ENCODE results near the gene ZNF10. TPM values are rescaled to one million over a fixed set of nuclear protein-coding genes. Genes with fewer than 3 reads are reported as not detected.

Gene ZNF10
- total and polyA plus RNA-seq, 2 of the 8 experiments (the other 6 are each of a cell fraction or from before 2014, with no cell fraction given): 5.2 to 11.9 TPM

- 95% methylated on average over 1 of the region's 1 CpG; no CpG with 5 or more reads in 1 of the 2 experiments for WGBS, 2 experiments (ENCODE audit: extremely low coverage in 1 of 2, insufficient coverage in 1 of 2, insufficient read length in 1 of 2, insufficient replicate concordance in 2 of 2, low coverage in 1 of 2, low lambda C conversion rate in 2 of 2, missing lambda C conversion rate in 1 of 2)
- Histone ChIP-seq H4K91ac (replicated peaks; ENCODE audit: insufficient read length, low read length) (no peak overlapping the region), H4K20me1 (replicated peaks in 1 of 2; ENCODE audit: control insufficient read depth in 1 of 2, insufficient read depth in 2 of 2, low read length in 2 of 2) (no peaks in the 10 kb centered on the region), H3K9me3 (ENCODE audit: insufficient read depth in 2 of 2, low read depth in 1 of 2, low read length in 1 of 2) (peaks cover 76% of the 10 kb centered on the region in 2 experiments), H2AK5ac (ENCODE audit: low read depth, low read length) (no peak overlapping the region), H3K27me3 (replicated peaks in 1 of 4; ENCODE audit: control insufficient read depth in 3 of 4, extremely low read depth in 1 of 4, insufficient read depth in 3 of 4, low read length in 3 of 4) (no peaks in the 10 kb centered on the region), H3K36me3 (ENCODE audit: control insufficient read depth in 2 of 4, insufficient read depth in 4 of 4, low read length in 3 of 4) (peaks cover 2 to 47% (median 21%) of the 10 kb centered on the region in 4 experiments; a peak in 7 of 8 replicates), H2AFZ (ENCODE audit: low read length) (no peak overlapping the region), H4K8ac (ENCODE audit: extremely low read depth, insufficient read depth, low read length) (no peak overlapping the region), H3K79me1 (ENCODE audit: low read depth, low read length) (no peaks in the 10 kb centered on the region), H3K27ac (ENCODE audit: low read depth, low read length) (no peak overlapping the region), H4K5ac (ENCODE audit: insufficient read length, low read depth, low read length) (no peak overlapping the region), H3K4ac (replicated peaks; ENCODE audit: insufficient read length, low read depth, low read length) (no peak overlapping the region), H2BK120ac (replicated peaks; ENCODE audit: low read depth, low read length) (no peak overlapping the region), H3K79me2 (ENCODE audit: control insufficient read depth in 1 of 2, insufficient read depth in 2 of 2, low read length in 2 of 2) (no peaks in the 10 kb centered on the region), H3K18ac (ENCODE audit: extremely low read depth, low read length) (no peak overlapping the region), H3K4me3 (ENCODE audit: extremely low read depth in 1 of 4, insufficient read depth in 2 of 4, low read depth in 3 of 4, low read length in 4 of 4) (peak overlapping the region in 1 of 4 experiments; percentile 49; a peak in 2 of 8 replicates), H3K9ac (replicated peaks in 1 of 4; ENCODE audit: extremely low read depth in 1 of 4, low read depth in 3 of 4, low read length in 3 of 4) (no peak overlapping the region), H3K4me2 (ENCODE audit: insufficient read depth in 1 of 2, low read depth in 2 of 2, low read length in 2 of 2) (no peak overlapping the region), H2BK5ac (ENCODE audit: low read depth, low read length) (no peak overlapping the region), H3K23ac (ENCODE audit: insufficient read length) (no peak overlapping the region), H2BK20ac (ENCODE audit: low read length) (no peak overlapping the region), H3K56ac (replicated peaks; ENCODE audit: insufficient read length, low read depth, low read length) (no peak overlapping the region), H2BK12ac (ENCODE audit: low read depth, low read length) (no peak overlapping the region), H3K14ac (ENCODE audit: insufficient read length) (no peak overlapping the region), H3K4me1 (replicated peaks in 1 of 4; ENCODE audit: control insufficient read depth in 3 of 4, insufficient read depth in 4 of 4, low read length in 3 of 4) (no peaks in the 10 kb centered on the region), H3K23me2 (ENCODE audit: low read depth, low read length) (no peaks in the 10 kb centered on the region), H2BK15ac (ENCODE audit: low read length) (no peak overlapping the region)
- ChIA-PET CTCF (ENCODE audit: partially characterized antibody) (interaction anchor here (1.9 kb wide), 1 partner anchor 241 kb away, joined by 6 read pairs; no protein-coding TSS in a partner anchor), POLR2A (ENCODE audit: partially characterized antibody) (interaction anchor here (2.0 kb wide), 1 partner anchor 23 kb away, joined by 7 read pairs; the partner anchor contains the start of gene ZNF268)
- DNase-seq (ENCODE audit: low read depth in 1 of 2, low spot score in 2 of 2): no peak
- FAIRE-seq: no peak
- TF ChIP-seq USF2 (IDR thresholded peaks at IDR 0.05; ENCODE audit: low read length) (no peak), RFX5 (IDR thresholded peaks at IDR 0.05; ENCODE audit: borderline replicate concordance, low read depth, low read length) (no peak), JUND (IDR thresholded peaks at IDR 0.05; ENCODE audit: low read length) (no peak), SAP30 (IDR thresholded peaks at IDR 0.05; ENCODE audit: insufficient read depth, insufficient replicate concordance, low read length) (no peak), SRF (IDR thresholded peaks at IDR 0.05; ENCODE audit: low read depth, low read length) (no peak), KDM5A (IDR thresholded peaks at IDR 0.05; ENCODE audit: low read length) (no peak)
Measured at GRCh38 chr12:133204264-133204603, 73.8 kb downstream of the ZNF10 start.

All from H1 (cell line).